GM12891 (cell line): ENCODE measurements around the gene CABLES1.

ENCODE experiments used
- POLR2A ChIP-seq: IDR thresholded peaks from 2 replicates; pipeline ENCODE4 v1.6.1; 2011; ENCODE audit warnings: low read depth, low read length, control low read depth
- POLR2AphosphoS5 ChIP-seq: IDR thresholded peaks from 2 replicates; pipeline ENCODE4 v1.6.1; 2011; ENCODE audit warnings: low read depth, low read length, control low read depth
- SPI1 ChIP-seq: IDR thresholded peaks from 2 replicates; pipeline ENCODE4 v1.6.1; 2011; ENCODE audit warnings: low read depth, low read length, control low read depth
- TAF1 ChIP-seq: IDR thresholded peaks from 2 replicates; pipeline ENCODE4 v1.6.1; 2011; ENCODE audit warnings: low read depth, low read length, control low read depth

- no peak for TF ChIP-seq POLR2AphosphoS5
- no peak for TF ChIP-seq POLR2A
- TF ChIP-seq TAF1 = no peak
- TF ChIP-seq SPI1 = no peak
Measured at GRCh38 chr18:23198217-23198845, 63.0 kb downstream of the CABLES1 start.
